Keratinocyte (primary cell): ENCODE data around the gene S100G.

Experiments used
- CTCF ChIP-seq, 3 experiments: IDR thresholded peaks in 1 of 3; conservative IDR thresholded peaks in 1 of 3; optimal IDR thresholded peaks in 1 of 3; 2 replicates in 2 of 3; 3 replicates in 1 of 3; pipeline versions ENCODE3 to v1.5.1; 2011; ENCODE audit warnings: low read length in 3 of 3, mild to moderate bottlenecking in 3 of 3, moderate library complexity in 2 of 3, control low read depth in 1 of 3, inconsistent platforms in 1 of 3; ENCODE audit not compliant: insufficient read depth in 2 of 3; ENCODE audit errors: extremely low read depth in 1 of 3
- EZH2 ChIP-seq: IDR thresholded peaks from one replicate; pipeline ENCODE4 v1.6.1; 2012; ENCODE audit warnings: inconsistent platforms, mild to moderate bottlenecking, low read length, moderate library complexity

GRCh38 chrX:16617382-16617781 lies 32.6 kb upstream of the S100G start:
- TF ChIP-seq EZH2, result no peak
- no peak for TF ChIP-seq CTCF (optimal IDR thresholded peaks at IDR 0.05 in 1 of 3, IDR thresholded peaks at IDR 0.05 in 1 of 3, conservative IDR thresholded peaks at IDR 0.05 in 1 of 3; ENCODE audit: extremely low read depth in 1 of 3, insufficient read depth in 2 of 3, low read length in 3 of 3)
